NCI-H187 treated with DMSO at 0.1 percent for 48 hours (cell line): Measurements from ENCODE around the gene SLC22A1.

Source experiments
- DNase-seq: peaks from one replicate; lab custom pipeline; 2025; lab: John Stamatoyannopoulos, UW

Gene SLC22A1

DNA sequence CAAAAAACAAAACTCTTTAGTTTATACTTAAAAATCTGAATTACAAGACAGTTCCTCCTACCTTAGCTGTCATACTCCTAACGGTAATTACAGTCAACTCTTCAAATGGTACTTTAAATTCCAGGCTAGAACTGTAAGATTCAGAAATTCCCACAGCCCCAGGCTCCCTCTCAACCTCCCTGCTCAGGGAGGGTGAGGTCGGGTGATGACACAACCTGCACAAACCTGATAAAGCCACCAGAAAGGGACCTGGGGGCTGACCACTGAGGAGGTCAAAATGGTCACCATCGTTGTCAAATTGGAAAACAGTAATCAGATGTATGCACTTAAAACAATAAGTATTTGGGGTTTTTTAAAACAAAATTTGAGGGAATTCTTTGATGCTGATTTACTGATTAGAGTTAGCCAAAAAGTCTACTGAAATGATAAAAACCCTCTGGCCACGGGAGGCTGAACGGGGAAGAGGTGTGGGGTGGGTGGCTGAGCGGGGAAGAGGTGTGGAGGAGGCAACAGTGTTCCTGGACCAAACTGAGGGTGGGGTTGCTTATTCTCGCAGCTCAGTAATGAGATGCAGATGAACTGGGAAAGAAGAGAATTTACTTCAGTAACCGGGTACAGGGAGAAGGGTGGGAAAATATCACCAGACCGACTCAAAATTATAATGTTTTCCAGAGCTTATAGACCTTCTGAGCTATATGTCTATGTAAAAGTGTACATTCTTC, 52.4 kb downstream of the SLC22A1 start:
- DNase-seq, result no peak

DNA sequence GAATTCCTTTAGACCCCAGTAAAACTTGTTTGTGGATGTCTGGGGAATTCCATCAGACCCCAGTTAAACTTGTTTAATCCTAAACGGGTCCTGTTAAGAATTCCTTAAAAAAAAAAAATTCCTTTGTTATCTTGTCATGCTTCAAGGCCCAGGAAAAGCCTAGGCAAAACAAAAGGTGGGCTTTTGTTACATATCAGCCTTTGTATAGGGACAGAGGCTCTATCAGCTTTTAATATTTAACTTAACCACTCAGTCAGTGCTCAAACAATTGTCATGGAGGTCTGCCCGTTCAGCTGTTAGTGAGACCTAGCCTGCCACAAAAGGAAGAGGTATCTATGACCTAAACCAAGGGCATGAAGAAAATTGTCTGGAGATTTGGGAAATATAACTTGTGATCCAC, 53.1 kb downstream of the SLC22A1 start:
- no peak for DNase-seq

DNA sequence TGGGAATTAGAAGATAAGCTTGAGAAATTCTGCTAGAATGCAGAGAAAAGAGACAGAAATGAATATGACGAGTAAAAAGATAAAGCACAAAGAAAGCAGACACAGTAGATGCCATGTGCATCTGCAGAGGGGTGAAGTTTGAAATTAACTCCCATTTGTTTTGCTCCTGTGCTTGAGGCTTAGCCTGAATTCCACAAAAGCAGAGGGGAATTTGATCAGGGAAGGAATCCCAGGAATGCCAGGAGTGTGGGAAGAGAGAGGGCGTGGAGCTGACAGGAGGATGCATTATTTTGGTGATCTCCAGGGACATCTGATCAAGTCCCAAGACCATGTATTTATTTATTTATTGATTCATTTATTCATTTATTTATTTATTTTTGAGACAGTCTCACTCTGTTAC, 55.6 kb downstream of the SLC22A1 start:
- no peak for DNase-seq

DNA sequence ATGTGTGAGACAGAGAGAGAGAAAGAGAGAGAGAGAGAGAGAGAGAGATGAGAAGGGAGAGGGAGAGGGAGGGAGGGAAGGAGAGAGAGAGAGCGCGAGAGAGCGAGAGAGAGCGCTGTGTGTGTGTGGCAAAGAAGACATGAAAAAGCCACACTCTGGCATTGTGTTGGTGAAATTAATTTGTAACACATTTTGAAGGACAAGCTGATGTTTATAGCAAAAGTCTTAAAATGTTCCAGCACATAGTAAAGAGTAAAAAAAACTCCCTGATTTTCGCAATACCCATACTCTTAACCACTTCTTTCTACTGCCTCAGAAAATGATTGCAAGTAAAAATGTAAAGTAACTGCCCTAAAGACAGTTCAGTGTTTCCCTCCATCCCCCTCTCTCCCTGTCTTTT, 56.7 kb downstream of the SLC22A1 start:
- DNase-seq, result no peak

DNA sequence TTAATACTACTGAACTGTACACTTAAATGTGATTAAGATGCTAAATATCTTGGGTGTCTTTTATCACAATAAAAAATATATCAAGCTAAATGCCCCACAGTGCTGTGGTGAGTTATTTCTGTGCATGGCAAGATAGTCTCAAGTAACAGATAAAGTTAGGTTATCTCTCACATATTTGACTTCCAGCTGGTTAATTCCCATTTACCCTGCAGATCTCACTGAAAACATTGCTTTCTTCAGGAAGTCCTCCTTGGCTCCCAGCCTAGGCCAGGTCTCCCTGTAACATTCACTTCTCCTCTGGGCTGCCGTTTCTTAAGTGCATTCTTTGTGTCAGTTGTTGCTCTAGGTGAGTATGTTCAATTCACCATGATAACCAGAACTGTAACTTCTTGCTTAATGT, 59.1 kb downstream of the SLC22A1 start:
- no peak for DNase-seq

DNA sequence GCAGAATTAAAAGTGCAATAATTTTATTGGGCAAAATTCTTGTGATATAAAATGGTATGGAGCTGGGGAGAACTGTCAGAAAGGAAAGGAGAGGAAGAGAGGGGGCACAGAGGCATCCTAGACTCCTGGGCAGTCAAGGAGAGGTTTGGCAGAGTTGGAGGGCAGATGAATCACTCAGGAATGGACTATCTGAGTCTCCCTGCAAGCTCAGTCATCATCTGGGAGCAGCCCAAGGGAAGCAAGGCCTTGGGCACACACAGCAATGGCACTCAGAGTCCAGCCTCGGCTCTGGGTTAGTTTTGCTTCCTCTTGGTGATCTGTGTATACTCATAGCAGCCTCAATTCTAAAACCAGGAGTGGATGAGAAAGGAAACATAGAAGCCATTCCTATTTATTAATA, 67.2 kb downstream of the SLC22A1 start:
- DNase-seq, result no peak

DNA sequence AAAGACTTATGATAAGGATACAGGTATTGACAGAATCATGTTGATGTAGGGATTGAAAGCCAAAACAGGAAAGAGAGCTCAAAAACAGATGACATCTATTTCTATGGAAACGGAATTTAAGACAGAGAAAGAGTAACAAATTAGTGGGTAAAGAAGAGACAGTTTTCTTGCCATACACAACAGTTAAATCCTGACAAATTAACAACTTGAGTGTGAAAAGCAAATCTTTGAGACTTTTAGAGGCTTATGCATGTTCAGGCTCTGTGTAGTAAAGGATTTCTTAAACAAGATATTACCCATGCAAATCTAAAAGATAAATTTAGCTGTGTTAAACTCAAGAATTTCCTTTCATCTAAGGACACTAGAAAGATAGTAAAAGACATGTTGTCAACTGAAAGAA, 68.5 kb downstream of the SLC22A1 start:
- no peak for DNase-seq

DNA sequence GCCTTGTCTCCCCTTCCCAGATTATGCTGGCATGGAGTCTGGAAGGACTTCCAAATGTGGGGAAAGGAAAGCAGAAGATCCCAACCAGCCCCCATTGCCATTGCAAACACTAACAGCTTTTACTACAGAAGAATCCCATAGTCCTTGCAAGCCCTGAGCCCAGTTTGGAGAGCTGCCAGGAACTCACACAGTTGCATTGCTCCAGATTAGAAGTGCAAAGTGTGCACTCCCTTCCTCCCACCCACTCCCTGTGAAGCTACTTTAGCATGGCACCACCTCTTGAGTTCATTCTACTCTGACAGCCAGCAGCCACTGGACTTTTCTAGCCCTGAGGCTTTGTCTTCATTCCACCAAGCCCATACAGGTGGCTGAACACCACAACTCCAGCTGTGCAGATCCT, 69.4 kb downstream of the SLC22A1 start:
- DNase-seq, result no peak

DNA sequence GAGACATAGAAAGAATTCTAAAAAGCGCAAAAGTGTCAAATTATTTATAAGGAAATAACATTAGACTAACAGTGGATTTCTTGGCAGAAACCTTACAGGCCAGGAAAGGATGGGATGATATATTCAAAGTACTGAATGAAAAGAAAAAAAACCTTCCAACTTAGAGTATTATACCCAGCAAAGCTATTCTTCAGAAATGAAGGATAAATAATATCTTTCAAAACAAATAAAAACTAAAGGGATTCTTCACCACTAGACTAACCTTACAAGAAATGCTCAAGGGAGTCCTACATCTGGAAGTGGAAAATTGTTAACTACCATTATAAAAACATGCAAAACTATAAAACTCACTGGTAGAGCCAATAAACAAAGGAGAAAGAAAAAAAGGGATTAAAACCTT, 71.2 kb downstream of the SLC22A1 start:
- DNase-seq, result no peak

DNA sequence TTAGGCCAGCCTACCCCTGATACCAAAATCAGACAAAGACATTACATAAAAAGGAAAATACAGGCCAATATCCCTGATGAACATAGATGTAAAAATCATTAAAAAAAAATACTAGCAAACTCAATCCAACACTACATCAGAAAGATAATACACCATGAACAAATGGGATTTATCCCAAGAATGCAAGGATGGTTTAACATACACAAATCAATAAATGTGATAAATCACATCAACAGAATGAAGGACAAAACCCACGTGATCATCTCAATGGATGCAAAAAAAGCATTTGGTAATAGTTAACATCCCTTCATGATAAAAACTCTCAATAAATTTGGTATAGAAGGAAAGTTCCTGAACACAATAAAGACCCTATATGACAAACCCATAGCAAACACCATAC, 73.2 kb downstream of the SLC22A1 start:
- DNase-seq, result no peak

DNA sequence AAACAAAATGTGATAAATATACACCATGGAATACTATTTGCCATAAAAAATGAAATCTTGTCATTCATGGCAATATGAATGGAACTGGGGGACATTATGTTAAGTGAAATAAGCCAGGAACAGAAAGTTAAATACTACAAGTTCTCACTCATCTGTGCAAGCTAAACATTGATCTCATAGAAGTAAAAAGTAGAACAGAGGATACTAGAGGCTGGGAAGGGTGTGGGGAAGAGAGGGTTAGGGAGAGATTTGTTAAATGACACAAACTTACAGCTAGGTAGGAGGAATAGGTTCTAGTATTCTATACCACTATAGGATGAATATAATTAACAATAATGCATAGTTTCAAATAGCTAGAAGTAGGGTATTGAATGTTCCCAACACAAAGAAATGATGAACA, 76.0 kb downstream of the SLC22A1 start:
- no peak for DNase-seq

DNA sequence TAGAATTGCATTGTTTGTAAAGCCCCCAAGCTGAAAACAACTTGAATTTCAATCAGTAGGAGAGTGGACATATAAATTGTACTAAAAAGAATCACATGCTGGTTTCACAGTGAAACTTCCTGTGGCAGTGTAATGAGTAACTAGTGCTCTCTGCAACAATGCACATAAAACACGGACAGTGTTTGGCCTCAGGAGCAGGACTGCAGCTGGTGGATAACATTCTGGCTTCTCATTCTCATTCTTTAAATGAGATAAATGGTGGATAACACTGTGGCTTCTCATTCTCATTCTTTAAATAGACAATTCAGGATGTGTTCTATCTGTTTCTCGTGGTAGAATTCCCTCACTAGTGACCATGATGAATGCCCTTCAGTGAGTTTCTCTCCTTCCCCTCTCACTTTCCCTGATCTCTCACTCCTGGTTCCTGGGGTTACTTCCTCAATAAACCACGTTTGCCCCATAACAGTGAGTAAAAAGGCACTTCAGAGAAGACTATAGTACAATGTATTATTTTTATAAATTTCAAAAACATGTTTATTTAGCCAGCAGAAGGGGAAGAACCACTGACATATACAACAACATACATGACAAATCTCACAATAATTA, 77.1 kb downstream of the SLC22A1 start:
- DNase-seq, result no peak

DNA sequence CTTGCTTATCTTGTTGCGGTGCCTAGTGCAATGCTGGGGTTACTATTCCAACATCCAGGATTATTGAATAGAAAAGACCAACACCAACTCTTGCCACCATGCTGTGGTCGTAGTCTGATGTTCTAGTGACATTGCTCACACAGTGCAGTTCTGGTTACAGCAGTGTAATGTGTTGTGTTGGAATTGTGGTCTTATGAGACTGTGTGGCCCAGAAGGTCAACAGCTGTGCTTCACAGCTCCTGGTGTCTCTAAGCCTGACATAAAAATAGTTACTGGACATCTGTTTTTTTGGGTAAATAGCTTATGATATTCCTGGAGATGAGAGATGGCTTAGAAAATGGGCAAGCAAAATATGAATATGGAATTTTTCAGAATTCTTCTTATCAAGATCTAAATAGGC, 79.4 kb downstream of the SLC22A1 start:
- no peak for DNase-seq

DNA sequence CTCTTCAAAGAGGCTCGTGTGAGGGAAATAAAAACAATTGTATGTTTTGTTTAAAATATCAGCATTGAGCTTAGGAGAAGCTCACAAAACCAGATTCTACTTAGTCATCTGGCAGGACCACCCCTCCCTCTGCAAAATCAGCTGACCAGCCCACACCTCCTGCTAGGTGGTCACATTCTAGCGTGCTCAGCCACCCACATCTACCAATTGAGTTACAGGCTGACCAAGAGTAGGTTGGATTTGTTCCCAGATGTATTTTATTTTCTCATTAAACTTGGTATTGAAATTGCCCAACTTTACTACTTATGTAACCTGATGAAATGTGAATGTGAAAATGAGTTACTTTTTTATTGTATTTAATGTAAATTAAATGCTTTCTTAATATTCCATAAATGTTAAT, 80.8 kb downstream of the SLC22A1 start:
- DNase-seq, result no peak

DNA sequence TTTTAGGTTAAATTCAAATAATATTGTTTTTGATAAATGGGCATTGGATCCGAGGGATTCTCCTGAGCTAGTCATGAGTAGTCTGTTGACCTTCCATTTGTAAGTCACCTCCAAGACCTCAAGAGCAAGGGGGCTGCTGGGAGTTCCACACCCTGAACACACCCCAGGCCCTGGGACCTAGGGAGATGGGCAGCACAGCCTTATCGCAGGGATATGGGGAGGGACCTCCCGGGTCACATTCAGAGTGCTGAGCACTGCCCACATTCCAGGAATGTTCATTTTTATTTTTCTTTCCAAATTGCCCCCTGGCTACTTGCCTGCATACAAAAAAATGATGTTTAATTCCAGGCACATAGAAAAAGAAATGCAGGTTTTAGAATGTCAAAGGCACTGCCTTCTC, 81.5 kb downstream of the SLC22A1 start:
- DNase-seq, result no peak

DNA sequence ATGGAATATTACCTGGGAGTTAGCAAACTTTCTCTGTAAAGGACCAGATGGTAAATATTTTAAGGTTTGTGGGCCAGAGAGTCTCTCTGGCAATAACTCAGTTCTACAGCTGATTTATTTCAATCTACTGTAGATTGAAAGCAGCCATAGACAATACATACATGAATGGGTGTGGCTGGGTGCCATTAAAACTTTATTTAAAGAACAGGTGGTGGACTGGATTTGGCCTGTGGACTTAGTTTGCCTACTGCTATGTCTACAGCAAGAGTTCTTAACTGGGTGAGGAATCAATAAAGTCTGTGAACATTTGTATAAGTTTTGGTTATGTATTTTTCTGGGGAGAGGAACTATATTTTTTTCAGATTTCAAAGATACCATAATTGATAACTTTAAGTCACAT, 81.9 kb downstream of the SLC22A1 start:
- DNase-seq, result no peak

DNA sequence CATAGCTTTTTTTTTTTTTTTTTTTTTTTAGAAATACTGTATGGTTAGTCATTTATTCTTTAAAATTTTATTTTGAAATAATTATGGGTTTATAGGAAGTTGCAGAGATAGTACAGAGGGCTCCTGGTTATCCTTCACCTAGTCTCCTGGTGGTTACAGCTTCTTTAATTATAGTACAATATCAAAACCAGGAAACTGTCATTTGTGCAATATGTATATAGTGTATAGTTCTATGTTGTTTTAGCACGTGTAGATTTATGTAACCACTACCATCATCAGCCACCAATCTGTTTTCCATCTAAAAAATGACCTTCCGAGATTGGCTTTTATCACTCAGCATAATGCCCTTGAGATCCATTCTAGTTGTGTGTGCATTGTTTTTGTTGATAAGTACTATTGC, 82.3 kb downstream of the SLC22A1 start:
- no peak for DNase-seq

DNA sequence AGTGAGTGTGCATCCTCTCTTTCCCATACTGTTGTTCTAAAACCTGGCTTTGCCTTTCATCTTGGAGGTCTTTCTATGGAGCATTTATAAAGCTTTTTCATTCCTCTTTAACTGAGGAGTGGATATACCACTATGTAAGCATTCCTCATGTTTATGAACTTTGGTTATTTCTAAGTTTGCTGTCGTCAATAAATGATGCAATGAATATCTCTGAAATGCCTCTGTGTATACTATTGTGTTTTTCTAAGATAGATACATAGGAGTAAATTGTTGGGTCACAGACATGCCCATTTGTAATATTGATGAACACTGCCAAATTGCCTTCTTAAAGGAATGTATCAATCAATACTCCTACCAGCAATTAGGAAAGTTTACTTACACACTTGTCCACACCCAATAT, 83.1 kb downstream of the SLC22A1 start:
- no peak for DNase-seq

DNA sequence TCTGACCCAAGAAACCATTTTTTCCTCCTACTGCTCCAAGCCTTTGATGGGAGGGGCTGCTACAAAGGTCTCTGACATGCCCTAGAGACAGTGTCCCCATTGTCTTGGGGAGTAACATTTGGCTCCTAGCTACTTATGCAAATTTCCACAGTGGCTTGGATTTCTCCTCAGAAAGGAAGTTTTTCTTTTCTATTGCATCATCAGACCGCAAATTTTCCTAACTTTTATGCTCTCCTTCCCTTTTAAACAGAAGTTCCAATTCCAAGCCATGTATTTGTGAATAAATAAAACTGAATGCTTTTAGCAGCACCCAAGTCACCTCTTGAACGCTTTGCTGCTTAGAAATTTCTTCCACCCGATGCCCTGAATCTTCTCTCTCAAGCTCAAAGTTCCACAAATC, 86.0 kb downstream of the SLC22A1 start:
- DNase-seq, result no peak
